H1 (cell line): ENCODE data around the gene COL12A1. TPM values are rescaled to one million over a fixed set of nuclear protein-coding genes. Genes with fewer than 3 reads are reported as not detected.

Experiments
- CTCF ChIA-PET: fragments of 300-600 bp; sonication (Branson Sonifier 250); formaldehyde crosslinking; loops from one replicate; lab custom pipeline; 2021; ENCODE audit not compliant: partially characterized antibody; lab: Charles Lee
- POLR2A ChIA-PET: fragments of 300-600 bp; sonication (Branson Sonifier 250); formaldehyde crosslinking; loops from one replicate; lab custom pipeline; 2021; ENCODE audit warnings: inconsistent platforms; ENCODE audit not compliant: partially characterized antibody; lab: Charles Lee
- DNase-seq, 2 experiments: peaks; one replicate each; pipeline versions ENCODE4 v3.0.0 to v3.0.0-alpha.2; 2010 to 2022; ENCODE audit warnings: low spot score in 2 of 2, low read depth in 1 of 2, mixed read lengths in 1 of 2
- FAIRE-seq: peaks from 2 replicates; lab custom pipeline; 2011; peaks lifted over from hg19 to GRCh38; lab: Jason Lieb, UNC
- H2AFZ ChIP-seq: 2 replicates; pipeline ENCODE4 v1.8.1; 2012; ENCODE audit warnings: low read length, inconsistent platforms
- H2AK5ac ChIP-seq: 2 replicates; pipeline ENCODE4 v1.6.1; 2013; ENCODE audit warnings: low read depth, low read length
- H2BK120ac ChIP-seq: replicated peaks from 2 replicates; pipeline ENCODE3; 2013; ENCODE audit warnings: low read depth, low read length, inconsistent platforms
- H2BK12ac ChIP-seq: 2 replicates; pipeline ENCODE4 v1.6.1; 2013; ENCODE audit warnings: low read depth, low read length
- H2BK15ac ChIP-seq: 2 replicates; pipeline ENCODE4 v1.6.1; 2013; ENCODE audit warnings: low read length
- H2BK20ac ChIP-seq: 2 replicates; pipeline ENCODE4 v1.6.1; 2013; ENCODE audit warnings: low read length
- H2BK5ac ChIP-seq: 2 replicates; pipeline ENCODE4 v1.6.1; 2013; ENCODE audit warnings: low read depth, low read length
- H3K14ac ChIP-seq: 2 replicates; pipeline ENCODE4 v1.6.1; 2013; ENCODE audit warnings: inconsistent platforms; ENCODE audit not compliant: insufficient read length
- H3K18ac ChIP-seq: 2 replicates; pipeline ENCODE4 v1.6.1; 2013; ENCODE audit warnings: low read length; ENCODE audit errors: extremely low read depth
- H3K23ac ChIP-seq: 2 replicates; pipeline ENCODE4 v1.6.1; 2013; ENCODE audit warnings: inconsistent platforms; ENCODE audit not compliant: insufficient read length
- H3K23me2 ChIP-seq: 2 replicates; pipeline ENCODE4 v1.6.1; 2013; ENCODE audit warnings: low read depth, low read length
- H3K27ac ChIP-seq: 2 replicates; pipeline ENCODE4 v1.6.1; 2011; ENCODE audit warnings: low read depth, low read length, inconsistent platforms
- H3K27me3 ChIP-seq, 4 experiments: replicated peaks in 1 of 4; 1 replicate in 1 of 4; 2 replicates in 3 of 4; pipeline versions ENCODE4 v1.6.1 to v1.8.1; 2011 to 2013; ENCODE audit warnings: low read length in 3 of 4, mild to moderate bottlenecking in 3 of 4, inconsistent platforms in 2 of 4, mixed read lengths in 2 of 4, moderate library complexity in 1 of 4; ENCODE audit not compliant: control insufficient read depth in 3 of 4, insufficient read depth in 3 of 4; ENCODE audit errors: extremely low read depth in 1 of 4
- H3K36me3 ChIP-seq, 4 experiments: 2 replicates each; pipeline versions ENCODE4 v1.6.1 to v1.8.1; 2011 to 2013; ENCODE audit warnings: mild to moderate bottlenecking in 4 of 4, low read length in 3 of 4, moderate library complexity in 2 of 4, control low read depth in 1 of 4, inconsistent platforms in 1 of 4; ENCODE audit not compliant: insufficient read depth in 4 of 4, control insufficient read depth in 2 of 4
- H3K4ac ChIP-seq: replicated peaks from 2 replicates; pipeline ENCODE3; 2013; ENCODE audit warnings: low read length, low read depth, mixed read lengths, inconsistent platforms; ENCODE audit not compliant: insufficient read length
- H3K4me1 ChIP-seq, 4 experiments: replicated peaks in 1 of 4; 1 replicate in 1 of 4; 2 replicates in 3 of 4; pipeline versions ENCODE4 v1.6.1 to v1.8.1; 2011 to 2013; ENCODE audit warnings: low read length in 3 of 4, inconsistent platforms in 2 of 4, mixed read lengths in 1 of 4; ENCODE audit not compliant: insufficient read depth in 4 of 4, control insufficient read depth in 3 of 4
- H3K4me2 ChIP-seq, 2 experiments: 2 replicates each; pipeline versions ENCODE4 v1.6.1 to v1.8.1; 2011 to 2013; ENCODE audit warnings: low read depth in 2 of 2, low read length in 2 of 2, control low read depth in 1 of 2, inconsistent platforms in 1 of 2, mild to moderate bottlenecking in 1 of 2; ENCODE audit not compliant: insufficient read depth in 1 of 2
- H3K4me3 ChIP-seq, 4 experiments: fragments of 200-600, 300-600 bp in 1 of 4; sonication (generic), shearing (Covaris generic), sonication (Bioruptor Twin) in 1 of 4; 2 replicates each; pipeline versions ENCODE4 v1.5.1 to v1.8.1; 2011 to 2016; ENCODE audit warnings: low read length in 4 of 4, low read depth in 3 of 4, control low read depth in 2 of 4, inconsistent platforms in 2 of 4, mild to moderate bottlenecking in 2 of 4, mixed read lengths in 1 of 4, moderate library complexity in 1 of 4; ENCODE audit not compliant: insufficient read depth in 2 of 4; ENCODE audit errors: extremely low read depth in 1 of 4
- H3K56ac ChIP-seq: replicated peaks from 2 replicates; pipeline ENCODE3; 2013; ENCODE audit warnings: low read depth, mild to moderate bottlenecking, mixed read lengths, low read length, inconsistent platforms; ENCODE audit not compliant: insufficient read length
- H3K79me1 ChIP-seq: 2 replicates; pipeline ENCODE4 v1.6.1; 2013; ENCODE audit warnings: low read depth, low read length, control low read depth
- H3K79me2 ChIP-seq, 2 experiments: 2 replicates each; pipeline versions ENCODE4 v1.6.1 to v1.8.1; 2012 to 2013; ENCODE audit warnings: low read length in 2 of 2, mild to moderate bottlenecking in 2 of 2, inconsistent platforms in 1 of 2; ENCODE audit not compliant: insufficient read depth in 2 of 2, control insufficient read depth in 1 of 2
- H3K9ac ChIP-seq, 4 experiments: replicated peaks in 1 of 4; 1 replicate in 1 of 4; 2 replicates in 3 of 4; pipeline versions ENCODE4 v1.6.1 to v1.8.1; 2011 to 2013; ENCODE audit warnings: low read depth in 3 of 4, low read length in 3 of 4, control low read depth in 2 of 4, mild to moderate bottlenecking in 2 of 4, moderate library complexity in 2 of 4, inconsistent platforms in 1 of 4; ENCODE audit errors: extremely low read depth in 1 of 4
- H3K9me3 ChIP-seq, 2 experiments: 2 replicates each; pipeline versions ENCODE4 v1.6.1 to v1.8.1; 2012 to 2013; ENCODE audit warnings: mild to moderate bottlenecking in 2 of 2, moderate library complexity in 2 of 2, control low read depth in 1 of 2, inconsistent platforms in 1 of 2, low read depth in 1 of 2, low read length in 1 of 2, mixed read lengths in 1 of 2; ENCODE audit not compliant: insufficient read depth in 2 of 2
- H4K20me1 ChIP-seq, 2 experiments: replicated peaks in 1 of 2; 2 replicates each; pipeline versions ENCODE3 to v1.8.1; 2011 to 2013; ENCODE audit warnings: inconsistent platforms in 2 of 2, low read length in 2 of 2, mild to moderate bottlenecking in 1 of 2; ENCODE audit not compliant: insufficient read depth in 2 of 2, control insufficient read depth in 1 of 2
- H4K5ac ChIP-seq: 2 replicates; pipeline ENCODE4 v1.6.1; 2013; ENCODE audit warnings: low read length, low read depth, mixed read lengths, inconsistent platforms; ENCODE audit not compliant: insufficient read length
- H4K8ac ChIP-seq: 2 replicates; pipeline ENCODE4 v1.8.0; 2013; ENCODE audit warnings: mild to moderate bottlenecking, moderate library complexity, low read length, inconsistent platforms; ENCODE audit not compliant: insufficient read depth; ENCODE audit errors: extremely low read depth
- H4K91ac ChIP-seq: replicated peaks from 2 replicates; pipeline ENCODE3; 2013; ENCODE audit warnings: low read length, mixed read lengths, inconsistent platforms; ENCODE audit not compliant: insufficient read length
- WGBS, 2 experiments: shearing (Covaris generic) in 1 of 2; methylation state at CpG; one replicate each; pipeline versions ENCODE4 v1.1.6 to v1.1.7; 2013 to 2015; ENCODE audit warnings: low lambda C conversion rate in 2 of 2, mixed read lengths in 2 of 2, inconsistent platforms in 1 of 2, low coverage in 1 of 2, missing lambda C conversion rate in 1 of 2; ENCODE audit not compliant: insufficient replicate concordance in 2 of 2, insufficient coverage in 1 of 2, insufficient read length in 1 of 2; ENCODE audit errors: extremely low coverage in 1 of 2, missing lambda C conversion rate in 1 of 2; 5-methylcytosine and 5-hydroxymethylcytosine counted together
- polyA plus RNA-seq, 7 experiments: library from polyadenylated mRNA; depleted of rRNA in 3 of 7; stranded (reverse) in 5 of 7; unstranded in 2 of 7; fragments of >200 nt in 5 of 7; fragments of 200-250 nt in 2 of 7; gene quantifications; 1 replicate in 5 of 7; 2 replicates in 1 of 7; 4 replicates in 1 of 7; pipeline versions ENCODE4 v1.2.1 to v1.2.3, GENCODE V29; 2011 to 2013; ENCODE audit warnings: missing spikeins in 2 of 7, mixed read lengths in 2 of 7
- total RNA-seq: library from RNA; stranded (reverse); fragmentation: NEBNext Ultra II Directional; extraction: Animal tissue kit (Norgen Biotek cat#: 25700); gene quantifications from 2 replicates; pipeline ENCODE4 v1.2.1, GENCODE V29; 2021
- TF ChIP-seq, protein P1 (sequence below), 3 experiments: IDR thresholded peaks; 1 replicate in 2 of 3; 2 replicates in 1 of 3; pipeline versions ENCODE4 v1.5.1 to v1.6.1; 2011; ENCODE audit warnings: low read length in 3 of 3, mild to moderate bottlenecking in 3 of 3, inconsistent platforms in 2 of 3, low read depth in 1 of 3, moderate library complexity in 1 of 3; ENCODE audit not compliant: insufficient read depth in 1 of 3; ENCODE audit errors: control extremely low read depth in 1 of 3

Gene COL12A1
- total and polyA plus RNA-seq, 2 of the 8 experiments (the other 6 are each of a cell fraction or from before 2014, with no cell fraction given) = 1.4 to 4.7 TPM

- peak overlapping the region; percentile 61; the same call in 1 of the 2 replicates for H2AFZ ChIP-seq
- TF ChIP-seq, protein P1, sequence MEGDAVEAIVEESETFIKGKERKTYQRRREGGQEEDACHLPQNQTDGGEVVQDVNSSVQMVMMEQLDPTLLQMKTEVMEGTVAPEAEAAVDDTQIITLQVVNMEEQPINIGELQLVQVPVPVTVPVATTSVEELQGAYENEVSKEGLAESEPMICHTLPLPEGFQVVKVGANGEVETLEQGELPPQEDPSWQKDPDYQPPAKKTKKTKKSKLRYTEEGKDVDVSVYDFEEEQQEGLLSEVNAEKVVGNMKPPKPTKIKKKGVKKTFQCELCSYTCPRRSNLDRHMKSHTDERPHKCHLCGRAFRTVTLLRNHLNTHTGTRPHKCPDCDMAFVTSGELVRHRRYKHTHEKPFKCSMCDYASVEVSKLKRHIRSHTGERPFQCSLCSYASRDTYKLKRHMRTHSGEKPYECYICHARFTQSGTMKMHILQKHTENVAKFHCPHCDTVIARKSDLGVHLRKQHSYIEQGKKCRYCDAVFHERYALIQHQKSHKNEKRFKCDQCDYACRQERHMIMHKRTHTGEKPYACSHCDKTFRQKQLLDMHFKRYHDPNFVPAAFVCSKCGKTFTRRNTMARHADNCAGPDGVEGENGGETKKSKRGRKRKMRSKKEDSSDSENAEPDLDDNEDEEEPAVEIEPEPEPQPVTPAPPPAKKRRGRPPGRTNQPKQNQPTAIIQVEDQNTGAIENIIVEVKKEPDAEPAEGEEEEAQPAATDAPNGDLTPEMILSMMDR (IDR thresholded peaks at IDR 0.05; ENCODE audit: control extremely low read depth in 1 of 3, insufficient read depth in 1 of 3, low read depth in 1 of 3, low read length in 3 of 3) = no peak
Observed at GRCh38 chr6:75085931-75086635, 119.8 kb downstream of the COL12A1 start.

More at GRCh38 chr6:75085931-75086635, 119.8 kb downstream of the COL12A1 start:
- Histone ChIP-seq H2BK5ac (no peak overlapping the region), H3K27ac (no peak overlapping the region), H3K4me2 (peak overlapping the region in 1 of 2 experiments; percentile 95; a peak in 1 of 4 replicates), H3K23ac (no peak overlapping the region), H4K91ac (no peak overlapping the region), H4K5ac (no peak overlapping the region), H3K9me3 (no peaks in the 10 kb centered on the region), H3K9ac (no peak overlapping the region), H3K36me3 (no peaks in the 10 kb centered on the region), H3K27me3 (peaks cover 0 to 3% (median under 1%) of the 10 kb centered on the region in 4 experiments; a peak in 5 of 7 replicates), H2BK12ac (no peak overlapping the region), H3K79me2 (no peaks in the 10 kb centered on the region), H3K4me3 (no peak overlapping the region), H4K8ac (no peak overlapping the region), H3K79me1 (no peaks in the 10 kb centered on the region), H2AK5ac (no peak overlapping the region), H3K4me1 (peaks cover 0 to 12% (median 2%) of the 10 kb centered on the region in 4 experiments; a peak in 4 of 7 replicates), H2BK20ac (no peak overlapping the region), H4K20me1 (no peaks in the 10 kb centered on the region), H3K14ac (no peak overlapping the region), H3K18ac (no peak overlapping the region), H2BK120ac (no peak overlapping the region), H3K23me2 (peaks cover 6% of the 10 kb centered on the region), H3K4ac (no peak overlapping the region), H2BK15ac (no peak overlapping the region), H3K56ac (no peak overlapping the region)
- WGBS, 2 experiments = 86% methylated on average over 13 of the region's 13 CpGs; no CpG with 5 or more reads in 1 of the 2 experiments
- DNase-seq (no peak), FAIRE-seq (no peak)
- POLR2A ChIA-PET = no interaction called here
- CTCF ChIA-PET = interaction anchor here (1.6 kb wide), 1 partner anchor 125 kb away, joined by 4 read pairs; no protein-coding TSS in a partner anchor
